HUES6 (cell line): ENCODE measurements around the gene TAF11.
"Not testable (repeated sequence)": the region's sequence is repeated elsewhere in the genome, so short reads cannot be mapped to it uniquely, and the experiment has no call there.

Source experiments
- H3K27ac ChIP-seq: 2 replicates; pipeline ENCODE4 v1.7.0; 2013; ENCODE audit warnings: low read depth, mild to moderate bottlenecking, low read length, inconsistent platforms
- H3K27me3 ChIP-seq: 2 replicates; pipeline ENCODE4 v1.6.1; 2013; ENCODE audit warnings: low read length; ENCODE audit not compliant: control insufficient read depth, insufficient read depth
- H3K36me3 ChIP-seq: 2 replicates; pipeline ENCODE4 v1.6.1; 2013; ENCODE audit warnings: low read length; ENCODE audit not compliant: control insufficient read depth, insufficient read depth
- H3K4me1 ChIP-seq: 2 replicates; pipeline ENCODE4 v1.6.1; 2013; ENCODE audit warnings: low read length; ENCODE audit not compliant: control insufficient read depth, insufficient read depth
- H3K4me3 ChIP-seq: 2 replicates; pipeline ENCODE4 v1.5.1; 2013; ENCODE audit warnings: low read depth, low read length
- H3K9ac ChIP-seq: one replicate; pipeline ENCODE4 v1.6.1; 2013; ENCODE audit warnings: mild to moderate bottlenecking, low read length
- H3K9me3 ChIP-seq: 2 replicates; pipeline ENCODE4 v1.6.1; 2013; ENCODE audit warnings: low read depth, low read length; ENCODE audit not compliant: control insufficient read depth, insufficient read depth

Gene TAF11

GRCh38 chr6:34884996-34885395 lies 2.8 kb downstream of the TAF11 start:
- no peak overlapping the region for H3K9ac ChIP-seq
- no peak overlapping the region for H3K4me3 ChIP-seq
- H3K9me3 ChIP-seq, result no peaks in the 10 kb centered on the region
- H3K4me1 ChIP-seq, result no peaks in the 10 kb centered on the region
- no peaks in the 10 kb centered on the region for H3K27me3 ChIP-seq
- peaks cover 32% of the 10 kb centered on the region for H3K36me3 ChIP-seq
- no peak overlapping the region for H3K27ac ChIP-seq

- not testable (repeated sequence) for H3K27me3 ChIP-seq, H3K9me3 ChIP-seq, H3K4me1 ChIP-seq, H3K4me3 ChIP-seq, H3K27ac ChIP-seq, H3K9ac ChIP-seq
- peaks cover 40% of the 10 kb centered on the region for H3K36me3 ChIP-seq
These were observed 3.8 kb downstream of the TAF11 start for GRCh38 chr6:34884073-34884472.

DNA sequence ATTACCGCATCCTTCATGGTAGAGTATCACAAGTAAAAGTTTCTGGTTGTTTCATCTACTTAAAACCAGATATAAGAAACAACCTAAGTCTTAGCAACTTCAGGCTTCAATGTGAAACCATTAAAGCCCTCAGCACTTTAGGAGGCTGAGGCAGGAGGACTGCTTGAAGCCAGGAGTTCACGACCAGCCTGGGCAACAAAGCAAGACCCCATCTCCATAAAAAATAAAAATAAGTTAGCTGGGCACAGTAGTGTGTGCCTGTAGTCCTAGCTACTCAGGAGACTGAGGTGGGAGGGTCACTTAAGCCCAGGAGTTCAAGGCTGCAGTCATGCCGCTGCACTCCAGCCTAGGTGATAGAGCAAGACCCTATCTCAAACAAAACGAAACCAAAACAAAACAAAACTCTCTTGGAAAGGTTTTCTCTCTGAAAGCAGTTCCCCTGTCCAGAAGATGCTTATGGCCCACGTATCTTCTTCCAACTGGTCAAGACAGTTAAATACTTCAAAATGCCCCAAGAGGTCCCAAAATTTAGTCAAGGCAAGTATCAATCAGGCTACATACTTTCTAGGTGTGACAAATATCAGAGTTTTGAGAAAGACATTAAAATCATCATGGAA lies 9.9 kb downstream of the TAF11 start:
- Histone ChIP-seq H3K9ac (no peak overlapping the region), H3K4me3 (no peak overlapping the region), H3K9me3 (no peaks in the 10 kb centered on the region), H3K4me1 (peaks cover 17% of the 10 kb centered on the region), H3K27me3 (no peaks in the 10 kb centered on the region), H3K36me3 (peaks cover 69% of the 10 kb centered on the region), H3K27ac (no peak overlapping the region)

DNA sequence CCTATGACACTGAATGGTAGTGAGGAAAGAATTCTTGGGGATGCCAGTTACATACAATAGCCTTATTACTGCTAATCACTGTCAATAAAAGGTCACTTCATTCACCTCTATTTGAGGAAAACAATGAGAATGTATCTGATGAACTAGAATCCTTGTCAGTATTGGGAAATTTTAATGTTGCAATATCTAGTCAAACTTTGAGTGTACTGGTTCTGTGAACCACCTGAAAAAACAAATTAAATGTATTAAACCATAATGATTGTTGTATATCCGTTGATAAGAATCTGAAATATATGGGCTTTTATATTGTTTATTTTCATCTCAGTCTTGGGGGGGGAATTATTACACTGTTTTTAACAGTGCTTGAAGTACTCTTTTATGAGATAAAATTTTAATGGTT lies 10.6 kb downstream of the TAF11 start:
- Histone ChIP-seq H3K9ac (no peak overlapping the region), H3K27ac (no peak overlapping the region), H3K4me3 (no peak overlapping the region), H3K4me1 (peaks cover 17% of the 10 kb centered on the region), H3K9me3 (no peaks in the 10 kb centered on the region), H3K27me3 (no peaks in the 10 kb centered on the region), H3K36me3 (peaks cover 72% of the 10 kb centered on the region)

- Histone ChIP-seq H3K9me3 (no peaks in the 10 kb centered on the region), H3K27ac (no peak overlapping the region), H3K9ac (no peak overlapping the region), H3K4me3 (no peak overlapping the region), H3K27me3 (no peaks in the 10 kb centered on the region), H3K4me1 (peaks cover 17% of the 10 kb centered on the region), H3K36me3 (peaks cover 79% of the 10 kb centered on the region)
These were observed 11.4 kb downstream of the TAF11 start for GRCh38 chr6:34876472-34876871.

- Histone ChIP-seq H3K36me3 (peaks cover 79% of the 10 kb centered on the region), H3K4me1 (peaks cover 17% of the 10 kb centered on the region), H3K4me3 (no peak overlapping the region), H3K27me3 (no peaks in the 10 kb centered on the region), H3K9ac (no peak overlapping the region), H3K27ac (no peak overlapping the region; the same call in 1 of the 2 replicates), H3K9me3 (no peaks in the 10 kb centered on the region)
These were observed 12.3 kb downstream of the TAF11 start for GRCh38 chr6:34875292-34876213.

DNA sequence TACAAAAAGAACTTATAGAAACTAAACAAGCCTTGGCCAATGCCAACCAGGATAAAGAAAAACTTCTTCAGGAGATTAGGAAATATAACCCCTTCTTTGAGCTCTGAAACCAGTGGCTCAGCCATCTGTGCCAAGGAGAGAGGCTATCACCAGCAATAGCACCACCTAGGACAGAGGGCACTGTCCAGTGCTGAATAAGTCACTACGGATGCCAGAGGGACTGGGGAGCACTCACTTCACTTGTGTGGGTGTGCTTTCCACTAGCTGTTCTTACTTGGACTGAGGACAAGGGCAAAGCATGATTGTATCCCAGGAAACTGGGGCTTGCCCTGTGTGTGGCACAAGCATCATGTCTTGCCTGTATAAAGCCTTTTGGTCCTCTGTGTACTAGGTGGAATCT lies 15.5 kb downstream of the TAF11 start:
- H3K9me3 ChIP-seq, result no peaks in the 10 kb centered on the region
- peaks cover 71% of the 10 kb centered on the region for H3K36me3 ChIP-seq
- no peak overlapping the region for H3K27ac ChIP-seq
- H3K4me3 ChIP-seq, result no peak overlapping the region
- peaks cover 17% of the 10 kb centered on the region for H3K4me1 ChIP-seq
- H3K27me3 ChIP-seq, result no peaks in the 10 kb centered on the region
- H3K9ac ChIP-seq, result no peak overlapping the region

GRCh38 chr6:34871853-34872252 lies 16.0 kb downstream of the TAF11 start:
- H3K36me3 ChIP-seq, result peaks cover 71% of the 10 kb centered on the region
- H3K27ac ChIP-seq, result no peak overlapping the region
- no peak overlapping the region for H3K9ac ChIP-seq
- H3K4me1 ChIP-seq, result peaks cover 17% of the 10 kb centered on the region
- no peaks in the 10 kb centered on the region for H3K9me3 ChIP-seq
- no peaks in the 10 kb centered on the region for H3K27me3 ChIP-seq
- no peak overlapping the region for H3K4me3 ChIP-seq

DNA sequence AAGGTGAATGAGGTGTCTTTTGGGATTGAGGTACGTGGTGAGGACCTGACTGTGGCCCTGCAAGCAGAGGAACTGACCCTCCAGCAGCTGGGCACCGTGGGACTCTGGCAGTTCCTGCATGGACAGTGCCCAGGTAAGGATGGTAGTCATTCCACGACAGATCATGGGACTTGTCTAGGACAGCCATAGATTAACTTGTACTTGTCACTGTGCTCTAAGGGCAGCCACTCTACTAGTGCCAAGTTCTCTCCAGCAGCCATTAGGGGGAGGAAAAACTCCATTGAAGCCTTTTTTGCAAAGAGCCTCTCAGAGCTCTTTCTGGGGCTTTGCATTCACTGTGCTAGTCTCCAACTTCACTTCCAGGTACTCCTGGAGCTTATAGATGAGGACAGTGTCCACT lies 20.4 kb downstream of the TAF11 start:
- Histone ChIP-seq H3K9me3 (no peaks in the 10 kb centered on the region), H3K4me3 (no peak overlapping the region), H3K36me3 (peaks cover 70% of the 10 kb centered on the region)

DNA sequence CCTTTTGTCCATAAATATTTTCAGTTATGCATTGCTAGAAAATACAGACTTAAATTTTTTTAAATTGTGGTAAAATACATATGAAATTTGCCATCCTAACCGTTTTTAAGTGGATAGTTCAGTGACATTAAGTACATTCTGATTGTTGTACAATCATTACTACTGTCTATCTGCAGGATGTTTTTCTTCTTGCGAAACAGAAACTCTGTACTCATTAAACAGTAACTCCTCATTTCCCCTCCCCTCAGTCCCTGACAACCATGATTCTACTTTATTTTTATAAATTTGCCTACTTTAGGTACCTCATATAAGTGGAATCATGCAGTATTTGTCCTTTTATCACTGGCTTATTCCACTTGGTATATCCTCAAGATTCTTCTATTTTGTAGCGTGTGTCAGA lies 21.3 kb downstream of the TAF11 start:
- no peaks in the 10 kb centered on the region for H3K4me1 ChIP-seq
- no peak overlapping the region for H3K9ac ChIP-seq
- no peak overlapping the region for H3K4me3 ChIP-seq
- no peaks in the 10 kb centered on the region for H3K9me3 ChIP-seq
- peaks cover 62% of the 10 kb centered on the region for H3K36me3 ChIP-seq
- H3K27ac ChIP-seq, result no peak overlapping the region
- H3K27me3 ChIP-seq, result no peaks in the 10 kb centered on the region

More for the DNA sequence above, 20.4 kb downstream of the TAF11 start:
- H3K9ac ChIP-seq, result no peak overlapping the region
- no peak overlapping the region for H3K27ac ChIP-seq
- no peaks in the 10 kb centered on the region for H3K4me1 ChIP-seq
- H3K27me3 ChIP-seq, result no peaks in the 10 kb centered on the region

- H3K9ac ChIP-seq, result no peak overlapping the region
These were observed 22.7 kb downstream of the TAF11 start for GRCh38 chr6:34865107-34865506.

More at GRCh38 chr6:34865107-34865506, 22.7 kb downstream of the TAF11 start:
- no peaks in the 10 kb centered on the region for H3K27me3 ChIP-seq
- H3K4me3 ChIP-seq, result no peak overlapping the region
- no peaks in the 10 kb centered on the region for H3K4me1 ChIP-seq
- peaks cover 57% of the 10 kb centered on the region for H3K36me3 ChIP-seq
- no peak overlapping the region for H3K27ac ChIP-seq
- no peaks in the 10 kb centered on the region for H3K9me3 ChIP-seq
